ENCODE results near the gene BEND3. TPM values are rescaled to one million over a fixed set of nuclear protein-coding genes. Genes with fewer than 3 reads are reported as not detected.

The BEND3 gene
- total RNA-seq, 1 donor from 2014 or later: 4.2 TPM

DNA sequence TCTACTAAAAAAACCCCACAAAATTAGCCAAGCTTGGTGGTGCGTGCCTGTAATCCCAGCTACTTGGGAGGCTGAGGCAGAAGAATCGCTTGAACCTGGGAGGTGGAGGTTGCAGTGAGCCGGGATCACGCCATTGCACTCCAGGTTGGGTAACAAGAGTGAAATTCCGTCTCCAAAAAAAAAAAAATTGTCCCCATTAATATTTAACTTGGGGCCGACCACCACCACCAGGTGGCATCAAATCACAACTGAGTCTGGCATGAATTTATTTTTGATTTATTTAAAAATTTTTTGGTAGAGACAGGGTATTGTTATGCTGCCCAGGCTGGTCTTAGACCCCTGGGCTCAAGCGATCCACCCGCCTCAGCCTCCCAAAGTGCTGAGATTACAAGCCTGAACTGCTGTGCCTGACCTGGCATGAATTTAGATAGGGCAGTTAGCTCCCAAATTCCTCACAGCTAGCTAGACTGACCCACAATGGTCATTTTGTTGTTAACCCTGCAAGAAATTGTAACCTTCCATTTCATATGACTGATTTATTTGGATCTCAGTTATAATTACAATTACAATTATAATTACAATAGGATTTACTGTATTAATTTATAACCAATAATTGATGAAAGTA is 17.1 kb upstream of the BEND3 start:
- TF ChIP-seq, protein P1, sequence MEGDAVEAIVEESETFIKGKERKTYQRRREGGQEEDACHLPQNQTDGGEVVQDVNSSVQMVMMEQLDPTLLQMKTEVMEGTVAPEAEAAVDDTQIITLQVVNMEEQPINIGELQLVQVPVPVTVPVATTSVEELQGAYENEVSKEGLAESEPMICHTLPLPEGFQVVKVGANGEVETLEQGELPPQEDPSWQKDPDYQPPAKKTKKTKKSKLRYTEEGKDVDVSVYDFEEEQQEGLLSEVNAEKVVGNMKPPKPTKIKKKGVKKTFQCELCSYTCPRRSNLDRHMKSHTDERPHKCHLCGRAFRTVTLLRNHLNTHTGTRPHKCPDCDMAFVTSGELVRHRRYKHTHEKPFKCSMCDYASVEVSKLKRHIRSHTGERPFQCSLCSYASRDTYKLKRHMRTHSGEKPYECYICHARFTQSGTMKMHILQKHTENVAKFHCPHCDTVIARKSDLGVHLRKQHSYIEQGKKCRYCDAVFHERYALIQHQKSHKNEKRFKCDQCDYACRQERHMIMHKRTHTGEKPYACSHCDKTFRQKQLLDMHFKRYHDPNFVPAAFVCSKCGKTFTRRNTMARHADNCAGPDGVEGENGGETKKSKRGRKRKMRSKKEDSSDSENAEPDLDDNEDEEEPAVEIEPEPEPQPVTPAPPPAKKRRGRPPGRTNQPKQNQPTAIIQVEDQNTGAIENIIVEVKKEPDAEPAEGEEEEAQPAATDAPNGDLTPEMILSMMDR (IDR thresholded peaks at IDR 0.05): peak in 1 of 3 experiments; percentile 27
- intact Hi-C loops (cut with DNase I): no loop called here
- Histone ChIP-seq H3K36me3 (no peaks in the 10 kb centered on the region), H3K4me3 (no peak overlapping the region), H3K27me3 (no peaks in the 10 kb centered on the region), H3K9me3 (no peaks in the 10 kb centered on the region), H3K4me1 (no peaks in the 10 kb centered on the region), H3K27ac (no peak overlapping the region)
- no peak for DNase-seq (ENCODE audit: low spot score in 2 of 2)

DNA sequence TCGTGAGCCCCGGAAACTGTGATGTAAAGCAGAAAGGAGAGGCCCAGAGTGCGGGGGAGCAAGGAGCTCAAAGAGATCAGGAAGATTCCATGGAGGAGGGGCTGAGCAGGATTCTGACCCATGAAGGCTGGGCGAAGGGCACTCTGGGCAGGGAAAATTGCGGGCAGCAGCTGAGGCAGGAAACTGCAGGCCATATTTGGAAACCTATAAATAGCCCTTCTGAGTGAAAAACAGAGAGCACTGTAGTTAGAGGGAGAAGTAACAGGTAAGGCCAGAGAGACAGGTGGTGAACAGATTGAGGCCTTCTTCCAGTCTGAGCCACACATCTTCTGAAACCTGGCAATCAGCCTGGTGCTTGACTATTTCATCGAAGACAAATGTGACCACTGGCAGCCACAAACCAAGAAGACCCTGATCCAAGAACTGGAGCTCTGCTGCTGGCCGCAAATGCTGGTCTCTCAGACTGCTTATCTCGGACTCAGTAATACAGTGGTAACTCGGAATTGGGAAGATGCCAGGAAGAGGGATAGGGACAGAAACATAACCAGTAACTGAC is 14.1 kb upstream of the BEND3 start:
- Histone ChIP-seq H3K4me1 (no peaks in the 10 kb centered on the region), H3K27ac (no peak overlapping the region), H3K27me3 (no peaks in the 10 kb centered on the region), H3K9me3 (no peaks in the 10 kb centered on the region), H3K36me3 (no peaks in the 10 kb centered on the region), H3K4me3 (no peak overlapping the region)
- intact Hi-C loops (cut with DNase I): no loop called here
- no peak for DNase-seq (ENCODE audit: low spot score in 2 of 2)
- TF ChIP-seq, protein P1 (IDR thresholded peaks at IDR 0.05): no peak

DNA sequence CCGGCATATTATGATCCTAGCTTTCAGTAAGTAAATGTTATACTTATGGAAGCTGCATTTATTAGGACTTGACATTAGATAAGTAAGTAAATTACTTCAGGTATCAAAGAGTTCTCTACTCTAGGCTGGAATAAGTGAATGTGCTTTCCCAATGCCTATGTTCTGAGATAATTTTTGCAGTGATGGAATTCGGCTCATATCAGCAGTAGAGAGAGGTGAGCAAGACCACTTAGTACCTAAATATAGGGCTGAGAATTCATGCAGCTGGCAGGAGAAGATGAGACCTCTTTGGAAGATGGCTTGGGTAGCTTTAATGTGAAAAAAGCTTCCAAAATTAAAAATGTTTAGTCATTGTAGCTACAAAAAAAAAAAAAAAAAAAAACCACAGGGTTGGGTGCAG is 13.3 kb upstream of the BEND3 start:
- TF ChIP-seq, protein P1 (IDR thresholded peaks at IDR 0.05): no peak
- no peak overlapping the region for H3K4me3 ChIP-seq
- H3K27me3 ChIP-seq: no peaks in the 10 kb centered on the region
- intact Hi-C loops (cut with DNase I): no loop called here
- H3K36me3 ChIP-seq: no peaks in the 10 kb centered on the region
- no peak overlapping the region for H3K27ac ChIP-seq
- H3K4me1 ChIP-seq: no peaks in the 10 kb centered on the region
- no peak for DNase-seq (ENCODE audit: low spot score in 2 of 2)
- H3K9me3 ChIP-seq: no peaks in the 10 kb centered on the region

DNA sequence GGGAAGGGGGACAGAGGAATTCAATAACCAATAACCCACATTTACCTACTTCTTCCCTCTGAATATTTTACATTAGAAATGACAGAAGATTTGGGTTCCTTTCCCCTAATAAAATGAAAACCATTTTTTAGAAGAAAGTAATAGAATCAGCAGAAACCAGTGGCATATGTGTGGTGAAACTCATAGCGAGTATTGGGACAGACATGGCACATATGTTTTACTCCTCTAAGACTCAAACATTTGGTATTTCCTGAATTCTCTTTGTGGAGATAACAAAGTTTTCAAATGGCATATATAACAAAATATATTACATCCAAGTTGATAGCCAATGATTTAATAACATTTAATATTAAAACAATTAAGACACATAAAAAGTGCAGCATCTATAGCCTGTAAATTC is 12.9 kb upstream of the BEND3 start:
- Histone ChIP-seq H3K4me3 (no peak overlapping the region), H3K27me3 (no peaks in the 10 kb centered on the region)

DNA sequence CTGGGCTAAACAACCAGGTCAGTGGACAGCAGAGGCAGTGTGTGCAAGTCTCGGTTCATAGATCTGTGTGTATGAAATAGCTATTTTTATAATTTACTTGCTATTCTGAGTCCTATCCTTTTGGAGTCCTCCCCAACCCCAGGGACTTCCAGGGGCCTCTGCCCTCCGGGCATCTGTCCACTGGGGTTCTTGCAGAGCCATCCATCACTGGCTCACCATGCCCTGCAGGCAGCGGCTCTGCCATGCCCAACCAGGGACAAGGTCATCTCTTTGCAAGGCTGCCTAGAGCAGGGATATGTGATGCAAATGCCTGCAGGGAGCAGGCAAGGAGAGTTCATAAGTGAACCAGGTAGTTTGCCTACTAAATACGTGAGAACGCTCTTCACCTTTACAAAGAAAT is 10.5 kb upstream of the BEND3 start:
- Histone ChIP-seq H3K9me3 (no peaks in the 10 kb centered on the region), H3K27ac (no peak overlapping the region), H3K4me1 (no peaks in the 10 kb centered on the region), H3K4me3 (no peak overlapping the region), H3K27me3 (no peaks in the 10 kb centered on the region), H3K36me3 (no peaks in the 10 kb centered on the region)
- TF ChIP-seq, protein P1 (IDR thresholded peaks at IDR 0.05): no peak
- DNase-seq (ENCODE audit: low spot score in 2 of 2): no peak
- intact Hi-C loops (cut with DNase I): no loop called here

More for the DNA sequence above, 12.9 kb upstream of the BEND3 start:
- no peak overlapping the region for H3K27ac ChIP-seq
- TF ChIP-seq, protein P1 (IDR thresholded peaks at IDR 0.05): no peak
- H3K36me3 ChIP-seq: no peaks in the 10 kb centered on the region
- H3K9me3 ChIP-seq: no peaks in the 10 kb centered on the region
- H3K4me1 ChIP-seq: no peaks in the 10 kb centered on the region
- no peak for DNase-seq (ENCODE audit: low spot score in 2 of 2)
- intact Hi-C loops (cut with DNase I): no loop called here

Measured in ascending aorta (tissue), 2 donors.